ENCODE measurements around the gene GSTM3.
A peak's percentile ranks its signal among the peaks of the same experiment; 100 is the strongest.
"Not testable (repeated sequence)": the region's sequence is repeated elsewhere in the genome, so short reads cannot be mapped to it uniquely, and the experiment has no call there.

Gene GSTM3

DNA sequence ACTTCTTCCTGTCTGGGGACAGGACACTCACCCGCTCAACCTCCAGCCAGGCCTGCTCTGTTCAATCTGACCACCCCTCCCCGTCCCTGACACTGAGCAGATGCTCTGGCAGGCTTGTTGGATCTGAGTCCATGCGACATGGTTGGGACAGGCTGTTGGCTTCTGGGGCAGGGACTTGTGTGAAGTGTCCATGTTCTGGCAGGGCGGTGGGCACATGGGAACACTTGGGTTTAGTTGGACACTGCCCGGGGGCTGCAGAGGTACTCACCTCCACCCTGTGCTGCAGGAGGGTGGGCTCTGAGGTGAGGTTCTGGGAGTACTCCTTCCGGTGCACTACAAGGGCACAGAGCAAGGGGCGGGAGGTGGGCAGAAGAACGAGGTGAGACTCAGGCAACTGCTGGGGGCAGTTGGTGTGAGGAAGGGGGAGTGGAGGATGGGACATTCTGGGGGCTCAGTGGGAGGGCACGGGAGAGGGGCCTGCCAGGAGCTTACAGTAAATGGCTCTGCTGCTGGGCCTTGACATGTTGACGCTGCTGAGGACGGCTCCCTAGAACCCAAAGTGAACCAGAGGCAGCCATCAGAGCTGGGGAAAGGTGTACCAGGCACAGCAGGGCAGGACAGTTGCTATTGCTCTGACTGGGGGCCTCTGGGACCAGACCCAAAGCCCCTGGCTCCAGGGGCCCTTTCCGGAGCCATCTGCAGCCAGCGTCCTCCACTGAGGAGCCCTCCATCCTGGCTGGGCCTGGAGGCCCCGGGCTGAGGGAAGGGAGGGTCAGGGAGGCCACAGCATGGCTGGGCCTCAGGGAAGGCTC is 20.6 kb upstream of the GSTM3 start:
- no peak for DNase-seq

DNA sequence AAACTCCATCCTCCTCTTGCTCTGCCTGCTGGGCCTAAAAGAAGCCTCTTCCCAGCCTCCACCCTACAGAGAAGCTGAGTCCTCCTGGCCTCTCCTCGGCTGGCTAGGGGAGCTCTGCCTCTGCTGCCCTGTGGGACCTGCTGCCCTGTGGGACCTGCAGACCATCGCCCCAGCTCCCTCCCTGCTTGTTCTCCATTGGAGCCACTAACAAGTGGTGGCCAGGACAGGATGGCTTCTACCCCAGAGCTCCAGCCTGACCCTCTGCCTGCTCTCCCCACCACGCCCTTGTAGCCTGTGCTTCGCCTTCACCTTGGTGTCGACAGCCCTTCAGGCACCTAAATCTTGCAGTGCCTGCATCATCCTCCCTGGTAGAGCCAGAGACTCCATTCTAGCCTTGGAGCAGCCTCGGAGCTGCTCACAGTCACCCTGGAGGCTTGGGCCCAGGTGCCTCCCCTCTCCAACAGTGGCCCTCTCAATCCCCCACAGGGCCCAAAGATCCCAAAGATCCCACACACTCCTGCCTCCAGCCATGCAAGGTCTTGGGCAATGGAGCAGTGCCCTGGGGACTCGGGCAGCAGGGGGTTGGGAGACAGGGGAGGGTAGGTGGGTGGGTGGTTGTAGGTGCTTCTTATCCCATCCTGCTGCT is 19.9 kb upstream of the GSTM3 start:
- DNase-seq, result no peak

DNA sequence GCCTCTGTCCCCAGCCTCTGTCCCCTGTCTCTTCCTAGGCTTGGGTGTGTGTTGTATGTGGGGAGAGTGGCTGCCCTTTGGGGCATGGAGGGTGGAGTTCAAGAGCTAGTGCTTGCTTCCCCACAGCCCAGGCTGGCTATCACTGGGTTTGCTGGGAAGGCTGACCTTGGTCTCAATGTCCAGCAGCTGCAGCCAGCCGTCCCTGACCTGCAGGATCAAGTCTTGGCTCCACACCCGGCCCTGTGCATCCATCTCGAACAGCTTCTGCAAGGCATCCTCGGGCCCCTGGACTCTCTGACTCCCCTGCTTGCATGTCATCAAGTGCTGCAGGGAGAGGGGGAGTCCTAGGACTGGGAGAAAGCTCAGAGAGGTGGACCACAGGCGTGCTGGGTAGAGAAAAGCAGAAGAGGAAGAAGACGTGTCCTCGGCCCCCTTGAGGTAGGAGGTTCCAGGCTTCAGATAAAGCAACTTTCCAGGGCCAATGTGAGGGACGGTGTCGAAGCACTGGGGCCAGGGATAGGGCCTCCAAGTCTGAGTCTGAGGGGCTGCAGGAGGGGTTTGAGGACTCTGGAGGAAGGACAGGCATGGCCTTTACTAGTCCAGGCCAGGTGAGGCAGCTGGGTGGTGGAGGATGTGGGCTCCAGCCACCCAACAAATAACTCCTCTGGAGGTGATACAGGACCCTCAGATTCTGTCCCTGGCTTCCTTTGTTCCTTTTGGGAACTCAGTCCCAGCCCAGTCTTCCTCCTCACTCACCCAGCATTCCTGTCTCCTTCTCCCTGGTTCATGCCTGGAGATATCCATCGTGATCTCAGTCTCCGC is 18.9 kb upstream of the GSTM3 start:
- no peak for DNase-seq

DNA sequence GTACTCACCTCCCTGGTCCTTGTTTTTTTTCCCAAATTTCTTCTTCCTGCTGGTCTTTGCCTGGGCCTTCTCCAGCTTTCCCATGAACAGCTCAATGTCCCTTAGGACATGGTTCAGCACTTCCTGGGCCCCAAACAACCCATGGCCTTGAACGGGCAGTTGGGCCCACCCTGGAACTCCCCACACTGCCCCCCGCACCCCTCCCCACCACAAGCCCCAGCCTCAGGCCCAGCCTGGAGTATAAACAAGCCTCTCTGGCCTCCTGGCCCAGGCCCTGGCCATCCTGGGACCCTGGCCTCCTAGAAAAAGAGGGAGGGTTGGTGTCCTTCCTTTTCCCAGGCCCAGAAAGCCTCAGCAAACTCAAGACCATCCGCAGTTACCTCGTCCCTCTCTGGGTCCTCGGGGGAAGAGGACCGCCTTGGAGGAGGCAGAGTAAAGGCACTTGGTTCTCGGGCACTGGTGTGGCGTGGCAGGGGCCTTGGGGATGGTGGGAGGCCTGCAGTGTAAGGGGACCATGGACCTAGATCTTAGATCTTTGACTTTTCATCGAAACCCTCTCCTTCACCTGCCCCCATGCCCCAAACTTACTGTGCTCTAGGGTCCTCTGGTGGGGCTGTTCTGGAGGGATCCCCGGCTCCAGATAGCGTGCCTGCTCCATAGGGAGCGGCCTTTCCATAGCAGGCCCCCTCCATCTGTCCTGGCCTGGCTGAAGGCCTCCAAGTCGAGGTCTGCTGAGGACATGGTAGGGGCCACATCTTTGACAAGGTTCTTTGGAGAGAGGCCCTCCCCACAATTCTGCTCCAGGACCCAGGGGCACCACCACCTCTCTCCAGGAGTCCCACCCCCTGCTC is 17.3 kb upstream of the GSTM3 start:
- no peak for DNase-seq

DNA sequence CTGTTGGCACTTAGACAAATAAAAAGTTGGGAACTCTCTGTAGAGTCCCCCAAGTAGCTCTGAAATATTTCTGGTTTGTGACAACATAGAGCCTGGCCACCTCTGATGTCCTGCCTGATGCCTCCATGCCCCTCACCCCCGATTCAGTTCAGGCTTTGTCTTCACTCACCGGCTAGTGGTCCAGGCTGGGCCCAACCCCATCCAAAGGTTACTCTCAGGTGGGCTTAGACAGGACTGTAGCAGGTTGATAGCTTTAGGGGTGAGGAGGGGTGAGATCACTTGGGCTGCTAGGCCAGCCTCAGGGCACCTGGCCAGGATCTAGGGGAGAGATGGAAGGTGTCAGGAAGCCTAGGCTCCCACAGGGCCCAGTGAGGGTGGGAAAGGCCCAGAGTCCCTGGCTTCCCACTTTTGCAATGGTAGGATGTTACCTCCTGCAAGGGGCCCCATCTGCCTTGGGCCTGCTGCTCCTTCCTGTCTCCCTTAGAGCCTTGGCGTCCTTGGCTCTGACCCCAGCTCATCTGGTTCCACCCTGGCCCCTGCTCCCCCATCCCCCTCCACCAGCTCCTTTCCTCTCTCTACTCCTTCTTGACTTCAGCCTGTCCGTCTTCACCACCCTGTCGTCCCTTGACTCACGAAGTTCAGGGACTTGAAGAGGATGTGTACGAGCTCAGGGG is 16.1 kb upstream of the GSTM3 start:
- no peak for DNase-seq

- not testable (repeated sequence) for DNase-seq
These were observed 15.5 kb upstream of the GSTM3 start for GRCh38 chr1:109756325-109756724.

GRCh38 chr1:109754738-109755137 is 13.9 kb upstream of the GSTM3 start:
- no peak for DNase-seq

DNA sequence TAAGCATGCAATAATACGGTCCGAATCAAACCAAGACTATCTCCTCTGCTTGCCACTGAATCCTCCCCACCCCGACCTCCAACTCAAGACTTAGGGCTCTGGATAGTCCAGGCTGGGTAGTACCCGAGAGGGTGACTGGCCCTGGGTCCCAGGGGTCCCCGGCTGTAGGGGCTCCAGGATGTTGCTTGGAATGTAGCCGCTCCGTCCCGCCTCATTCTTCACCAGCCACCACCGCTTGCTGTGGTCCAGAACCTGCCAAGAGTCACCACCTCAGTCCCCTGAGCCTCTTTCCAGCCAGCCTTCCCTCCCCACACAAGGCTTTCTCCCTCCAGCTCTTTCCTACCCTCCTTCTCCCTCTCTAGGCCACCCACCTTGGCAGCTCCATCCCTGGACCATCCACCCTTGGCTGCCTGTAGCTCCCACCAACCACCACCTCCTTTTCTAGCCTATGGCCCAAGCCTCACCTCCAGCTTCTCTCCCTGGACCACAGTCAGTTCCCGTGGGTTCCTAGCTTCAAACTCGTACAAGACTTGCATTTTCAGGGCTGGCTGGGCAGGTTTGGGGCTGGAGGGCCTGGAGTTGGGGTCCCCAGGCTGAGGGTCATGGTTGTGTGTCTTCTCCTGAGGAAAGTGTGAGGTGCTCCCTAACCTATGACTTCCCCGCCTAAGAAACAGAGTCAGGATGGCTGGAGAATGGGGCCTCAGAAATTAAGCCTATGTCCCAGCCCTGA is 10.9 kb upstream of the GSTM3 start:
- no peak for DNase-seq

GRCh38 chr1:109750920-109751319 is 10.1 kb upstream of the GSTM3 start:
- DNase-seq, result no peak

DNA sequence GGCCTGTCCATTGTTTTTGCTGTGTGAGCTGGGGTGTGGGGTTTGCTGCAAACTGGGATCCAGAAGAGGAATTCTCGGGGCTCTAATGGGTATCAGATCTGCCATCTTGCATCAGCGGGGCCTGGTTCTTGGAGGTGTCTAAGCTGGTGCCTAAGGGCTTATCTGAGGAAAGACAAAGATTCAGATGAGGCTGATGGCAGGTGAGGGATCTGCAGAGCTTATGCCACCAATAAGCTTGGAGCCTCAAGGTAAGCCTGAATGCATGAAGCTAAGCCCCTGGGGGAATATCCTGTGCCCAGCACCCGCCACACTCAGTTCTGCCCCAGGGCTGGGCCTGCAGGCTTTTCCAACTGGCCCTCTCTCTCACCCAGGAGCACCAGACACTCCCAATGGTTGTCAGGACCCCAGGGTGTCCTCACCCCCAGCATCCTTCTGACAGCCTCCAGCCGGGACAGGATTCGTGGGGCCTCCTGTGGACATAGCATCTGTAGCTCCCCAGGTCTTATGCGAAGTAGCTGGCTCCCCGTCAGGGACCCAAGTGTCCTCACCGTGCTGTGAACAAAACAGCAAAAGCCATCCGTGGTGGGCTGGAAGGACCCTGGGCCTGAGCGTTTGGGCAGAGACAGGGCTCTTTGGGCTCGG is 9.5 kb upstream of the GSTM3 start:
- DNase-seq, result no peak

- DNase-seq, result no peak
These were observed 8.4 kb upstream of the GSTM3 start for GRCh38 chr1:109749221-109749620.

DNA sequence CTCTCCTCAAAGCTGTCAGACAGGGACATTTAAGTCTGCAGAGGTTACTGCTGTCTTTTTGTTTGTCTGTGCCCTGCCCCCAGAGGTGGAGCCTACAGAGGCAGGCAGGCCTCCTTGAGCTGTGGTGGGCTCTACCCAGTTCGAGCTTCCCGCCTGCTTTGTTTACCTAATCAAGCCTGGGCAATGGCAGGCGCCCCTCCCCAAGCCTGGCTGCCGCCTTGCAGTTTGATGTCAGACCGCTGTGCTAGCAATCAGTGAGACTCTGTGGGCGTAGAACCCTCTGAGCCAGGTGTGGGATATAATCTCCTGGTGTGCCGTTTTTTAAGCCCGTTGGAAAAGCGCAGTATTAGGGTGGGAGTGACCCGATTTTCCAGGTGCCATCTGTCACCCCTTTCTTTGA is 7.5 kb upstream of the GSTM3 start:
- not testable (repeated sequence) for DNase-seq

- peak; percentile 75 for DNase-seq
These were observed 862 bp downstream of the GSTM3 start for GRCh38 chr1:109739738-109740614.

GRCh38 chr1:109733236-109733870 is 7.5 kb downstream of the GSTM3 start:
- peak; percentile 19 for DNase-seq

DNA sequence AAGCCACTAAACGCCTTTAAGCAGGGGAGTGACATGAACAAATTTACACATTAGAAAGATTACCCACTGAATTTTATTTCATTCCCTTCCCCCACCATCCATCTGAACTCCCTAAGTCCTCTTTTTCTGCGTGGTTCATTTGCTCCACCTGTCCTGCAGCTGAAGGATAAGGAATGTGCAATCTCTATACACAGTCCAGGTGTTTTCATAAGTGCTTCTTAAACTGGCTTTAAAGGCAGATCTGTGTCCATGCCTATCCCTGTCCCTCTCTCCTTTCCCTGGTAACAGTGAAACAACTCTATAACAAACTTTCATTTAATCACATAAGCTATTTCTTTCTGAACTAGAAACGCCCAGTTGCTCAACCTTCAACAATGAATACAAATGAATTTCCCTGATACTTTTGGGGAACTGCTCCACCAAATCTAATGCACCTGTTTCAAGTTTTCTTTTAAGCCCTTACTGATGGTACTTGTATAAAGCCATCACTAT is 8.4 kb downstream of the GSTM3 start:
- DNase-seq, result peak; percentile 27

DNA sequence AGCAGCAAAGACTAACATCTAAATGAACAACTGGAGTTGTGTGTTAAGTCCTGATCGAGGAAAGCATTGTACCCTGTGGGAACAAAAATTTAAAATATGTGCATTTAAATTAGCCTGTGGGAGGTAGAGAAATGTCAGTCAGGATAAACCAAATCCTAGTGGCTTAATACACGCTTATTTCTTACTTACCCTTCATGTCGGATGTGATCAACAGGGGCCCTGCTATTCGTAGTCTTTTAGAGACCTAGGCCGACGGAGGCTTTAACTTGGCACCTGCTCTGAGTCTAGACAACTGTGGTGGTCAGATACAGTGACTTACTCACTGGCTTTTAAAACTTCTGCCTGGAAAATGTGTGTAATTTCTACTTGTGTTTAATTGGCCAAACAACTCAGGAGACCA is 10.2 kb downstream of the GSTM3 start:
- no peak for DNase-seq

GRCh38 chr1:109728870-109729269 is 12.0 kb downstream of the GSTM3 start:
- no peak for DNase-seq

DNA sequence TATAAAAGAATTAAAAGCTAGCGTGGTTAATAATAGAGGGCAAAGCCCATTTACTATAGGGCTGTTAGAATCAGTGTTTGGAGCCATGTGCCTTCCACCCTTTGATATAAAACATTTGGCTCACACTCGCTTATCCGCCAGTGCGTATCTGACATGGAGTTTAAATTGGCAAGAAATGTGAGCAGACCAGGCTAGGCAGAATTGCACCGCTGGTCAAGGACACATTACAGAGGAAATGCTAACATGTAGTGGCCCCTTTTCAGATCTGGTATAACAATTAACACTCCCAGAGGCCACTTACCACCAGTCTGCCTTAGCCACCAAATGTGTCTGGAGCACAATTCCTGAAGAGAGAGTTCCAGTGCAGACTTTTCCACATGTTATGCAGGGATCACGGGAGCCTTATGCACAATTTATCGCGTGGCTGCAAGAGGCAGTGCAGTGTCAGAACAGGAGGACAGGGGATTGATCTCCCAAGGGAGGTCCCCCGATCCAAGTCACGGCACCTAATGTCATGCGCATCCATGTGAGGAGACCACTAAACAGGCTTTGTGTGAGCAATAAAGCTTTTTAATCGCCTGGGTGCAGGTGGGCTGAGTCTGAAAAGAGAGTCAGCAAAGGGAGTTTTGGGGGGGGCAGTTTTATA is 14.0 kb downstream of the GSTM3 start:
- DNase-seq, result no peak

DNA sequence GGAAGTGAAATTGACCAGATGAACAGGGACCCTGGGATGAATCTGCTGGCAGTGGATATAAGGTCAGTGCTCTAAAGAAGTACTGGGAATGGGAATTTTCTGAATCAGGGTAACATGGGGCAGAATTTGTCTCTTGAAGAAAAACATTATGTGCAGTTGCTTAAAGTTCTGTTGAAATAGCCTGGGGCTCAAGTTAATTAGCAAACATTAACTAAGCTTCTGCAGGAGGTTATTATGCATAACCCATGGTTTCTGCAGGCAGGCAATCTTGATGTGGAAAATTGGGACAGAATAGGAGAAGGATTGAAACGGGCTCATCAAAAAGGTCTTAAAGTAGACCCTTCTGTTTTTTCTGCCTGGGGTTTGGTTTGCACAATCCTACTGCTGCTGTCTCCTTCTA is 14.8 kb downstream of the GSTM3 start:
- no peak for DNase-seq

All from NCI-H526 treated with DMSO at 0.1 percent for 48 hours (cell line).